ENCODE measurements around the gene TRIO.

TRIO gene

DNA sequence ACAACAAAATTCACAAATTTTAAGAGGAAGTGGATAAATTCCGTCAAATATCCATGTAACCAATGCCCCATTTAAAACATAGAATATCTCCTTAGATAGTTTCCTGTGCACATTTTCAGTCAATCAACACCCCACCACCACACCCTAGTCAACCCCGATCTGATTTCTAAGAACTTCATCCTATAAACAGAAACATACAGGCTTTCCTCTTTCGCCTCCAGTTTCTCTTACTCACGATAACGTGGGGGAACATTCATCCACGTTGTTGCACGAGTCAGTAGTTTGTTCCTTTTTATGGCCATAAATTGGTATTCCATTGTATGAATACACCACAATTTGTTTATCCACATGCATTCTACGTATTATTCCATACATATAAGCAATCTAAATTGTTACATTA, 35.6 kb upstream of the TRIO start:
- no peak overlapping the region for H3K4me3 ChIP-seq (ENCODE audit: low read length)
- TF ChIP-seq, protein P1, sequence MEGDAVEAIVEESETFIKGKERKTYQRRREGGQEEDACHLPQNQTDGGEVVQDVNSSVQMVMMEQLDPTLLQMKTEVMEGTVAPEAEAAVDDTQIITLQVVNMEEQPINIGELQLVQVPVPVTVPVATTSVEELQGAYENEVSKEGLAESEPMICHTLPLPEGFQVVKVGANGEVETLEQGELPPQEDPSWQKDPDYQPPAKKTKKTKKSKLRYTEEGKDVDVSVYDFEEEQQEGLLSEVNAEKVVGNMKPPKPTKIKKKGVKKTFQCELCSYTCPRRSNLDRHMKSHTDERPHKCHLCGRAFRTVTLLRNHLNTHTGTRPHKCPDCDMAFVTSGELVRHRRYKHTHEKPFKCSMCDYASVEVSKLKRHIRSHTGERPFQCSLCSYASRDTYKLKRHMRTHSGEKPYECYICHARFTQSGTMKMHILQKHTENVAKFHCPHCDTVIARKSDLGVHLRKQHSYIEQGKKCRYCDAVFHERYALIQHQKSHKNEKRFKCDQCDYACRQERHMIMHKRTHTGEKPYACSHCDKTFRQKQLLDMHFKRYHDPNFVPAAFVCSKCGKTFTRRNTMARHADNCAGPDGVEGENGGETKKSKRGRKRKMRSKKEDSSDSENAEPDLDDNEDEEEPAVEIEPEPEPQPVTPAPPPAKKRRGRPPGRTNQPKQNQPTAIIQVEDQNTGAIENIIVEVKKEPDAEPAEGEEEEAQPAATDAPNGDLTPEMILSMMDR (conservative IDR thresholded peaks at IDR 0.05; ENCODE audit: low read length): no peak
- DNase-seq (ENCODE audit: low read depth): no peak

DNA sequence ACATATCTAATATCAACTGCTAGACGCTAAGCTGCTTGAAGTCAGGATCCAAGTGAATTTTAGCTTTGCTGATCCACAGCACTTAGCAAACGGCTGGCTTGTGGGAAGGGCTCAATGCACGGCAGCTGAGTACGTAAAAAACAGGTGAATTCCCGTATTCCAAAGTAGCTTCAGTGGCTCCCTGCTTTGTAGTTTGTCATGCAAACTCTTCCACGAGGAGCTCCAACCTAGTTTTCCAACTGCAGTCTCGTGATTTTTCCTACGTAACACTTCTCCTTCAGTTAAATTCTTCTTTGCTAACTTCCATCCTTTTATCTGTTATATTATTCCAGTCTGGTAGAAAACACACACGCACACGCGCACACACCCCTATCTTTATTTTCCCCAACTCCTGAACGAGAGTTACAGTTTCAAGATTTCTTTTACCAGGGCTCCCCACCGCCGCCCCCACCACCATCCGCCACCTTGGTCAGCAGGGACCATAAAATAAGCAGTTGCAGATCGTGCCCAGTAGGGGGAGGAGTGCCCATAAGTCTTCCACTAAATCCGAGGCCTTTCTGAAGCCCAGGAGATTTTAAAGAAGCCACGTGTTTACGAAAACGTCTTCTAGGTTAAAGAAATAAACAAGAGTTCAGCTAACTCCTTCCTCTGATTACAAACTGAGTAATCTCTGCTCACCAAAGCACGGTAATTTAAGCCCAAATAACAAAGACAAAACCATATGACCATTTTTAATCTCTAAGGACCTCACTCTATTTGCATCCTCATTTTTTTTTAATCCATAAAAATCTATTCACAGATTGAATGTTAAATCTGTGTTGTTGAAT, 34.8 kb upstream of the TRIO start:
- no peak overlapping the region for H3K4me3 ChIP-seq (ENCODE audit: low read length)
- TF ChIP-seq, protein P1 (conservative IDR thresholded peaks at IDR 0.05; ENCODE audit: low read length): peak; percentile 67
- peak; percentile 77 for DNase-seq (ENCODE audit: low read depth)

DNA sequence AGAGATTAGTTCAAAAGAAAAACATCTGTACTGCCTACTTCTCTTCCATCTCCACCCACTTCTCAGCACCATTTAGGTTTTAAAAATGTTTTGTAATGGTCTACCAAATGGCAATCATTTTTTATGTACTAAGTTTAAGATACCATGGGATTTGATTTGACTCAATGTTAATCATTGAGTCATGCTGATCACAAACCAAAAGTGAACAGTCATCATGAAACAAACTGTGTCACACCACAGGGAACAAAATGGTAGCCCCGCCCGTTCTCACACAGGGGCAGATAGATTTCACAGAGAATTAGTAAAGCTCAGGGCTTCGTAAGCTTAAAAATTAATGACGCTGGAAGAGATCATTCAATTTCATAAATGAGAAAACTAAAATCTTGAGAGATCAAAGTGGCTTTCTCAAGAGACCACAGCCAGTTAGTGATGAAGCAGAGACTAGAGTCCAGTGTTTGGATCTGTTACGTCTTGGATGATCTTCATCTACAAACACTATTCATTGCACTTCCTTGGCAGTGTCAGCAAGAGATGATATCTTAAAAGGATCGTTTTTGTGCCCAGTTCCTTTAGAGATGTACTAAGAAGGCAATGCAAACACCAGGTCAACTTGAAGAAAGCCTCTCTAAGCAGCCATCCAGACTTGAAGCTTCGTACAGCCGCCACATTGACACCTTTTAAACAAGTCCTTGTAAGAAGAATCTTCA, 33.9 kb upstream of the TRIO start:
- TF ChIP-seq, protein P1 (conservative IDR thresholded peaks at IDR 0.05; ENCODE audit: low read length): no peak
- DNase-seq (ENCODE audit: low read depth): peak; percentile 64
- no peak overlapping the region for H3K4me3 ChIP-seq (ENCODE audit: low read length)

DNA sequence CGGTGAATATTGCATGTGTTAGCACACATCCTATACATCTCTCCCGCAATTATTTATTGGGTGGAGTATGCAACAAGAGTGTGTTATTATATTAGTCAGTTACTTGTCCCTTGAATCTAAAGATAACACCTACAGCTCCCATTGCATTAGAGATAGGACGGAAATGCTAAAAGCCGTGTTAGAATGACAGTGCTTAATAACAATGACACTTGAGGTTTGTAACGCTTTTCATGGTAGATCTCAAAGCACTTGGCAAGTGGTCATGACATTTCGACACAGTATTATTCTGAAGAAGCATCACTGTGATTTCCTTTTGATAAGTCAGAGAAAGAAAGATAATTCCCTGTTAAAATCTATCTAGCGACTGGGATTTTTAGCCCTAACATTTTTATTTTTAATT, 33.4 kb upstream of the TRIO start:
- DNase-seq (ENCODE audit: low read depth): peak; percentile 15
- TF ChIP-seq, protein P1 (conservative IDR thresholded peaks at IDR 0.05; ENCODE audit: low read length): no peak
- H3K4me3 ChIP-seq (ENCODE audit: low read length): no peak overlapping the region

DNA sequence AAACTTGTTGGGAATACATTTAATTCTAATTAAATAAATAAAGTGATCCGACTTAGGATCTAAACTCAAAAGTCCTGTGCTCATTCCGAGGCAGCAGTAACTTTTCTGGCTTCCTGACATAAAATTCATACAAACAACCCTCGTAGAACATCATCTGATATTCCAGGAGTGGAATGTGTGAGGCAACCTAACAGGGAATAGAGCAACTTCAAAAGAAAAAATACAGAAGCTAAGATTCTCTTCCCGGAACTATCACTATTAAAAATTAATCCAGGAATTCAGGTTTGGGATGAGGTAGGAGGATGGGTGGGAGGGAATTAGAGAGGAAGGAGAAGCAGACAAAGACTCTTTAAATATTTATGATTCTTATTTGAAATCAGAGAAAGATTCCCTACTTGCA, 32.9 kb upstream of the TRIO start:
- DNase-seq (ENCODE audit: low read depth): peak; percentile 20
- H3K4me3 ChIP-seq (ENCODE audit: low read length): no peak overlapping the region
- TF ChIP-seq, protein P1 (conservative IDR thresholded peaks at IDR 0.05; ENCODE audit: low read length): no peak

DNA sequence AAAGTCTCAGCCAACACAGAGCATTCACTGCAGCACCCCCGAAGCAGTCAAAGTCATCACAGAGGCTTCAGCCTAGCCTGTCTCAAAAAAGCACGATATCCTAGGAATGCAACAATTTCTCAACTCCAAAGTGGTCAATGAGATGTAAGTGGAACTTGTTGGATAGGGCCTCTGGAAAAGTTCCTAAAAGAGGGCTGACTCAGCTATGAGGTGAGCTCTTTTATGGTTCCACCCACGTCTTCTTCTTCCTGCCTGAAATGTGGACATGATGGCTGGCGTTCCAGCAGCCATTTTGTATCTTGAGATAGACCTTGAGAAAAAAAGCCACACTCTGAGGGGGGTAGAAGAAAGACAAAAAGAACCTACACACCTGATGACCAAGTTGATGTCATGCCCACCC, 32.5 kb upstream of the TRIO start:
- TF ChIP-seq, protein P1 (conservative IDR thresholded peaks at IDR 0.05; ENCODE audit: low read length): no peak
- no peak overlapping the region for H3K4me3 ChIP-seq (ENCODE audit: low read length)
- peak; percentile 97 for DNase-seq (ENCODE audit: low read depth)
